CD4-positive, alpha-beta T cell treated with Interleukin-2 at 100 ng/mL for 4 hours (primary cell): ENCODE data around the gene SLC24A3.

Experiments
- DNase-seq: peaks from one replicate; pipeline ENCODE4 v3.0.0-alpha.2; 2020; ENCODE audit warnings: low spot score

The SLC24A3 gene

DNA sequence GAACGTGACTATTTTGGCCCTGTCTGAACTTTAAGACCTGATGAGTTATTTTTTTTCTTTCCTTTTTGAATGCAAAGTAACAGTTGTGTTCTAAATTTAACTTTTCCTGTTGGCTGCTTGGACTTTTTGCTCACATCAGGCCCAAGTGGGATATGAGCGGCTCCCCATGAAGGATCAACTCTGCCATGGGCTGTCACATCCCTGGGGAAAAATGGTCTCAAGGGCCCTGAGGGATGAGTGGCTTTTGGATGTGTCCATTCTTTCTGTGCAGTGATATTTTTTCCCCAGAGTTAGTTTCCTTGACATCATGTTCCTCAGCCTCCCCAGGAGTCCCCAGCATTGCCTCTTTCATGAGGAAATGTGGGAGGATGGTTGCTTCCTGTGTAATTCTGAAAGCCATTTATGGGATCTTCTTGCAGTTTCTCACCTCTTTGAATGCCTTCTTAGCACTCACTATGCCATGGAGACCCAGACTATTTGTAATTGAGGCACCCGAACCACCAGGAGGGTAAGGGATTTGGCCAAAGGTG lies 92.5 kb downstream of the SLC24A3 start:
- DNase-seq = no peak

DNA sequence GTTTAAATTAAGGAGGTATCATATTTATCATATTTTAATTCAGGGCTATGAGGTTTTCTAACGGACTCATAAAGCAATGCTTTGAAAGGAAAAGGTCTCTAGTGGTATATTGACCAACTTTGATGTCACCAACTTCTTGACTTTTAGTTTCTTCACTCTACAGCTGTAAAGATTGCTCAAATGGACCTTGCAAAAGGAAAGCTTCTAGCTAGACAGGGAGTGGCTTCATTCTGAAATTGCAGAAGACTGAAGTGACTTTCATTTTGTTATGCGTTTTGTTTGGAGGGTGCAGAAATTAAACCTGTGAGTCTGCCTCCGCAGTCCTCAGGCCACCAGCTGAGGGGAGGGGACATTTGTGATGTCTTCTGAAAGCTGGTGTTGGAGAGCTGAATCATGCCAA lies 95.7 kb downstream of the SLC24A3 start:
- DNase-seq = no peak

DNA sequence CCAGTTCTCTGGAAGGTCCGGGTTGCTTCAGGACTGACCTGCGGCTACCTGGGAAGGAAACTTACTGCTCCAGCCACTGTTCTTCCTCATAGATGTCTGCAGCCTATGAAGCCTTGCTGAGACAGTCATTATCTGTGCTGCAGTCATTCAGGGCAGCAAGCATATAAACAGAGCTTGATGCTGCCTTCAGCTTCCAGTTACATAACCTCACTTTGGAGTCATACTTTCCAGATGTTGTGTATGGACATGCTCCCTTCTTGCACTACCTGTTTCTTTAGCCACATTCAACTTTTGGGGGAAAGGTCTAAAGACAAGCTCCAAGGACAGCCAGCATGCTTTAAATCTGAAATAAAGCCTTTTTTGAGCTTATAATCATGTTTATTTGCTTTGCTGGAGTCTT lies 98.1 kb downstream of the SLC24A3 start:
- DNase-seq = no peak

DNA sequence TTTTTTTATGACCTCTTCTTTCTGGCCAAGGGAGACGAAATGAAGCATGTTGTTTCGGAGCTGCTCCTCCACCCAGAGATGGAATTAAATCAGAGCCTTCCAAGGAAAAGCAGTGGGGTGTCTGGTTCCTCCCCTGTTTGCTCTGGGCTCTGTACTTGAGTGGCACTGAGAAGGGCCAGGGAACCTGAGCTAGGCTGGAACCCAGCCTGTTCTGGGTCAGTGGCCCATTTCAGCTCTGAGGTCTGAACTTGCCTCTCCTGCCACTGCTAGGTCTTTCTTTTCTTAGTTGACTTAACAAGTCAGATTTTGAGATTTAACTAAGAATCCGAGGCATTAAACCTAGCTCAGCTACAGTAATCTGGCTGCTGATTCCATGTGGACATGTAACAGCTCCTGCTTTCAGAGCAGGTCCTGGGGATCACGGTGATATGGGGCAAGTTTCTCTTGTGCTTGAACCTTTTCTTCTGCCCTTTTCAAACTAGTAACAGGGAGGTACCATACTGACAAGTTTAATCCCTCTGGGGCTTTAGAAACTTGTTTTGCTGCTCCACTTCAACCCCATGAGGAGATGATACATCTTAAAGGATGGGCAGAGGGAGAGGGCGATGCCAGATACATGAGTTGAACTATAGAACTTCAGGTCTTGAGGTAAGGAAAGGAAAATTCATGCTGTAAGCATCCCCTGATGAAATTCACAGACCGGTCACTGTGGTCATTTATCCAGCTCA lies 101.1 kb downstream of the SLC24A3 start:
- DNase-seq = no peak

DNA sequence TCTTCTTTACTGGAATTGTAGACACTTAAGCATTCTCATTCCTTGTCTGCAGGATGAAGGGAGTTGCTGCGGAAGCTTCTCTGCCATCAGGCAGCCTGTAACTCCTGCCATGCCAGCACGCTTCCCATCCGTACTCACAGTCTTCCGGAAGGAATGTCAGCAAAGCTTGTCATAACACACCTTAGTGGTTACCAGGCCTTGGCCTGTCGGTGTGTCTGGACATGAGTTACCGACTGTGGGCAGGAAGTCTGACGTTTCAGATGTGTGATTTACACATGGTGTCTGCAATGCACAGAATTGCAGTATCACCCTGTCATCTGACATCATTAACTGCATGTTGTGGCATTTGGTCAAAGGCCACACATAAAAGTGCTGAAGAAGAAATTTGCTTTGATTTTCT lies 102.2 kb downstream of the SLC24A3 start:
- DNase-seq = no peak

DNA sequence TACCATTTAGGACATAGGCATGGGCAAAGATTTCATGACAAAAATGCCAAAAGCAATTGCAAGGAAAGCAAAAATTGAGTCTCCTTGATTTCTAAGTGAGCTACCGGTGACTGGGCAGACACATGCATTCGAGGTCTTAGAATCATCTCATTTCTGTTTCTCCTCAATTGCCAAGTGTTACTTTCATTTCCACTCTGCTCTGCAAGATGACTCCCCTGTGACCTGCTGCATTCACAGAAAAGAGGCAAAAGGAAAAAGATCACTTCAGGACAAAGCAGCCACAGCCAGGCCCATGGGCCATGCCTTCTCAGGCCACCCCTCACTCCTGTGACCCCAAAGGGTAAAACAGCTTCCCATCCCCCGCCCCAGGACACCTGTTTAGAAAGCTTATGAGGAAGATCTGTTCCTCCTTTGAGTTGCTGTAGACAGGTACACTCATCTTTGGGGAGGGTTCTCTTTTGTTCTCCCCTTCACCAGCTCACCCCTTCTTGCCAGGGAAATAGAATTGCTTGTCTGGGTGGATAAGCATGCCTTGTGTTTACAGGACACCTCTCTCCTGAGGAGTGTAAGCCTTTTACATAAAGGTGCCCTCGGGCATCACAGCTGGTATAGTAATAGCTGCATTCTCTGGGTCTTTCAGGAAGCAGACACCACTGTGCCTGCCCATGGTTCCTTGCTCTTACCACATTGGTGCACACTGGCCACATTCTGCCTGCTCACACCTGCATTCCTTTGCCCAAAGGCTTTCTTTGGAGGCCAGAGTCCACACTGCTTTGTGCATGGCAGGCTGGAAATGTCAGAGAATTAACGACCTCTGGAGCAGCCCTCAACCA lies 105.0 kb downstream of the SLC24A3 start:
- no peak for DNase-seq

DNA sequence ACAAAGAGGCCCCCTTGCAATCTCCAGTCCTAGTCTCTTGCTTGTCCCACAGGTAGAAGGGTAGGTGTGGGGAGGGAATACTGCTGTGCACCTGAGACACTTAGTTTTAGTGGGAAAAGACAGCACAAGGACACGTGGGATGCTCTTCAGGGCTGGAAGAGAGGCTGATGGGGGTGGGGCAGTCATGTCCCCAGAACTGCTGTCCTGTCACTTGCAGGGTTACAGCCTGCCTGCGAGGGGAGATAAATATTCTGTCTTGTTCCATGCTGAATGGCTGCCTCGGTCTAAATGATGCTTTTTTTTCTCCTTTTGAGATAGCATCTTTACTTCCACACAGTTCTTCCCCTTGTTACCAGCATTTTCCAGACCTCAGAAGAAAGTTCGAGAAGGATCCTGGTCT lies 106.2 kb downstream of the SLC24A3 start:
- DNase-seq = no peak

DNA sequence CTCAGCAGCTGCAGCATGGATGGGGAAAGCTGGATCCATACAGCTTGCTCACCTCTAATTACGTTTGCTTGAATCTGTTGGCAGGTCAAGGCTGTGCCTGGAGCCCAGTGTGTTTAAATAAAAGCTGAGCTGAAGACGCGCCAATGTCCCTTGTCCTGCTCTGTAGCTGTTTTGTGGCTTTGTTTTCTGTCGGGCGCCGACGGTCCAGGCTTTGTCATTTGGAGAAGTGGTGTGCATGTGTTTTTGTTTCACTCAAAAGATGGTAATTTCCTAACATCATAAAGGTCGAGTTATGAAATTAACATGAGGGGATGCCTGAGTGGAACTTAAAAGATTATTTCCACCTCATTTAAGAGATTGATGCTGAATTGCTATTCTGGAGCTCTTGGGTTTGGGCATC lies 107.6 kb downstream of the SLC24A3 start:
- DNase-seq = no peak

DNA sequence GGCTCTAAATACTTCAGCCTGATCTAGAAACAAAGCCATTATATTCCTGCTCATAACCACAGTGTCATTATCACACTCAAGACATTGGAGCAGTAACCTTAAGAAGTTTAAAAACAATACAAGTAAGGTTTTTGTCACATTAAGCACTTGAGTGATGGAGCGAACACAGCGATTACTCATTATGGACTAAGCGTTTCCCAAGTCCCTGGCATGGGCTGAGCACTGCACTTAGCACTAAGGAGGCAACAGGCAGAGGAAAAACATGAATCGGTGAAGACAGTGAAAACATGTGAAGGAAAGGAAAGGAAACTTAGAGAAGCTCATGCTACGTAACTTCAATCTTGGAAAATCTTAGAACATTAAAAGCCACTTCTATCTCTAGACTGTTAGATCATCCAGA lies 108.7 kb downstream of the SLC24A3 start:
- no peak for DNase-seq

DNA sequence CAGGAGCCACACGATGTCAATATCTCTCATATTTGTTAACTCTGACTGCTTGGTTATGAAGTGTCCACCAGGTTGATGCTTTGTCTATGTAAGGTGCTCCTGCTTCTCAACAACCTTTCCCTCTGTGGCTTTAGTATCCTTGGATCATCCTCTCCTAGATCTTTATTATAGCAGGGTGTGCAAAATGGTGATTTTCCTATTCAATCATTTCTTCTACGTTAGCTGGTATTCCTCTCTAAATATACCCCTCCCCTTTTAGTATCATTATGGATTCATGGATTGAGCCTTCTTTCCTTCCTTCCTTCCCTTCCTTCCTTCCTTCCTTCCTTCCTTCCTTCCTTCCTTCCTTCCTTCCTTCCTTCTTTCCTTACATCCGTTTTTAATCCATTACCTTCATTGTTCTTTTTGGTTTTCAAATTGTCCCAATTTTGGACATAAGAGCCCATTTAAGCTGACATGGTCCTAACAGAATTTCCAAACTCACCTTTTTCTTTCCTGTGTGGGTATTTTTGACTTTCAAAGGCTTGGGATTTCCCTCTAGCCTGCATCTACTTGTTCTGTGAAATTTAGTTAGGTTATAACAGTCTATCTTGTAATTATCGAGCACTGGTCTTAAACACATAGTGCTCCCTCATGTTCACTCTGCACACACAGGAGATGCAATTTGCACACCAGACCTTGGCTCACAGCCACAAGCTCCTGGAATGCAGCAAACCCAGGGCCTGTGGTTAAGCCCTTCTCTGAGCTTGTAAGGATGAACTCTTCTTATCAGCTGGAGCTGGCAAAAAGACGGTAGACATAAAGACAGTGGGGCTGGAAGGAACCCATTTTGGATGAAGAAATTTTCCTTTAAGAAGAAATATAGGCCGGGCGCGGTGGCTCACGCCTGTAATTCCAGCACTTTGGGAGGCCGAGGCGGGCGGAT lies 109.9 kb downstream of the SLC24A3 start:
- DNase-seq = no peak

DNA sequence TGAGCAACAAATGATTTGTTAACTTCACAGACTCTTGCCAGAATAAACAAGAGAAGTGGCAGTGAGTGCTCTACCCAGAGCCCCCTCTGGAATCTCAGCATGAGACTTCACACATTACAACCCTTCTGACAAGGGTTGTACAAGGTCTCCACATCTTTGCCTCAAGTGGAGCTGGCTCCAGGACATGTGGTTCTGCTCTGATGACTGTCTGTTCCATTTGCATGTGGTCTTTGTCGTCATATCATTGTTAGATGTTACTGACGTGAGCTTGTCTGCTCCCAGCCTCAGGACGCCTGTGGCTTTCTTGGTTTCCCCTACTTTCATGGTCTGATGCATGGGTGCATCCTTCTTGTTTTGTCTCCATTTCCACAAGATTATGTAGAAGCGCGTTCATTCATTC lies 115.0 kb downstream of the SLC24A3 start:
- no peak for DNase-seq

DNA sequence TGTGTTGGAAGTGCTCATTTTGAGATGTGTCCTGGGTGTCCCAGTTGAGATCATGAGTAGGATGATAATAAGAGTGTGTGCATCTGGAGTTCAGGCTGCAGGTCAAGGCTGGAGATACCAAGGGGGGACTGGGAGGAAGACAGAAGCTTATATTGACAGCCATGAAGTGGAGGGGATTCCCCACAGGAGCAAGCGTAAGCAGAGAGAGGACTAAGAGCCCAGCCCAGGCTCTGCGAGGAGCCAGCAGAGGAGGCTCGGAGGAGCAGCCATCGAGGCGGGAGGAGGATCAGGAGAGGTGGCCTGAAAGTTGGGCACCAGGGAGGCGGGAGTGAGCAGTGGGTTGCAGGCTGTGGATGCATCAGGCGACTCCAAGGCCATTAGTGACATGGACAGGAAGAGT lies 116.2 kb downstream of the SLC24A3 start:
- DNase-seq = no peak

DNA sequence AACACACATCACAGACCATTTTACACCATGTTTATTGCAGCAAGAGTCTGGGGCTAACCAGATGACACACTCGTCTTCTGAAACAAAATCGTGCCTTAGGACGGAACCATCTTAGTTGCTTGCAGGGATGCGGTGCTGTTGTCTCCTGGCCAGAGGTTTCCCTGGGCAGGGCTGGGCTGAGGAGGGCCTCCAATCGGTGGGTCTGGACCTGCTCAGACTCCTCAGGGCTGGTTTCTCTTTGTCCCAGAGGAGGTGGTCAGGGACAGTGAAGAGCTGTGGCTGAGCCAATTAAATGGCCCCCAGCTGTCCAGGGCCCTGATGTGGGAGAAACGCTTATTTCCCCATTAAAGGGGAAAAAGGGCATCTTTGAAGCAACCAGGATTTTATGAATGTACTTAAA lies 117.6 kb downstream of the SLC24A3 start:
- DNase-seq = no peak

DNA sequence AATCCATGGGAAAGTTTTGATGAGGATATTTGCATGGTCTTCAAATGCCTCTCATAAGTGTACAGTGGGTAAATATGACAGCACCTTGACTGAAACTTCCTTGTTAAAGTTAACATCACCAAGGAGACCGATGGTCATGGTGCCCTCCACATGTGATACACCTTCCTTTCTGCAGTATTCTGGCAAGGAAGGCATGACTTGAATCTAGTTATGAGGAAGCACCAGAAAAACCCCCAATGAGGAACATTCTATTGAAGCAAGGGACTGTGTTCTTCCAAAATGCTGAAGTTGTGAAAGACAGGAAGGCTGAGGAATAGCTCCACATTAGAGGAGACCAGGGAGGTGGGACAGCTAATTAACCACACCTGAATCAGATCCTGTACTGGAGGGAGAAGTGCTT lies 118.3 kb downstream of the SLC24A3 start:
- DNase-seq = no peak

DNA sequence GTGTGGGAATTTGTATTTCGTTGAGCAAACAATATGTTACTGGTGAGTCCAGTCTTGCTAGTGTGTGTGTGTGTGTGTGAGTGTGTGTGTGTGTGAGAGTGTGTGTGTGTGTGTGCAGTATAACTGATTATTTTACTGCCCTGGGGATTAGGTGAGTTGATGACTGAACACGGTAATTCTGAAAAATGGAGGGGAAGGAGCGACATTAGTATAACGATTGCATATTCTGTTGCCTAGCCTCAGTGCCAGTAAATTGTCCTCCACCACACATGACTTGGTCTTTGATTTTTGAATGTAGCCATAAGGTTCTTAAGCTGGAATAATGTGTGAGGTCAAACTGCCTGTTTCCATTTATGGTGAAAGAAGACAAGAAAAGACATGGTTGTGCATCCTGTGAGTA lies 121.1 kb downstream of the SLC24A3 start:
- DNase-seq = no peak

DNA sequence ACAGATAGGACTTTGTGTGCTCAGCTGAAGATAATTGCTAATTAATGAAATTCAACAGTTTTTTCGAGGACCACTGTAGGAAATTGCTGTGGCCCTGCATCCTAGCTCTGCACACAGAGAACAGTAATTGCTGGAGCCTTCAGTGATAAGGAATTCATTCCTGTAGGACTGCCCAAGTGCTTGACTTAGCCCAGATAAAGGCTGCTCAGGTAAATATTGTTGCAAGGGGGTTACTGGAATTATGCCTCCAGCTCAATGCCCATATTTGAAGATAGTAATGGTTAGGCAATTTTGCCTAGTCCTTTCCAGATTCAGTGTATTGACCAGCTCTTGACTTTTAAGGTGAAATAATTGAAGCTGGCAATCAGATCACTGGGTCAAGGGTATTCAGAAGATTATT lies 122.9 kb downstream of the SLC24A3 start:
- no peak for DNase-seq

DNA sequence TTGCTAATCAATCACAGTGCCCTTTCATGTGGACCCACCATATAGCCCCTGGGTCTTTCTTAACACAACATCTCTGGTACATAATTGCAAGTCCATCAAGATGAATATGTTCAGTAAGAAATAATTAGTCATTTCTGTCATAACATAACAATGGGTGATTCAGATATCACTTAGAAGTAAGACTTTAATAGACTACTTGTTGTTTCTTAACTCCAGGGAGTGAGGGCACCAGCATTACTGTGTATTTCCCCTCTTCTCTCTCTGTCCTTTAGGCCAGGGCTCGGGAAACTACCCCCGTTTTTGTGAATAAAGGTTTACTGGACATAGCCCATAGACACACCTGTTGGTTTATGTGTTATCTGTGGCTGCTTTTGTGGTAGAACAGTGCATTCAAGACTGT lies 123.5 kb downstream of the SLC24A3 start:
- DNase-seq = no peak

DNA sequence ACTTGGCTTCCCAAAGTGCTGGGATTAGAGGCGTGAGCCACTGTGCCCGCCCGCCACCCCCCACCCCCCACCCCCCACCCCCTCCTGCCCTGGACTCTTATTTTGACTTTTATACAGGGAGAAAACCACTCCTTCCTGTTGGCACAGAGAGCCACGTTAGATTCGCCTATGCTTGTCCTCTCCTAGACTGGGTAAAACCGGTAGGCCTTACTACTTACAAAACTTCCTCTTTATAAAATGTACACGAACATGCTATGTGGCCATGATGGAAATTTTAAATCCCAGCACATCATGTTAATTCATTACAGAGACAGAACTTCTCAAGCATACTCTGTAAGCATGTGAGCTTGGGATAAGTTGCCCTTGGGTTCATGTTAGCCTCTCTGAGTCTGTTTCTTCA lies 124.2 kb downstream of the SLC24A3 start:
- DNase-seq = no peak

DNA sequence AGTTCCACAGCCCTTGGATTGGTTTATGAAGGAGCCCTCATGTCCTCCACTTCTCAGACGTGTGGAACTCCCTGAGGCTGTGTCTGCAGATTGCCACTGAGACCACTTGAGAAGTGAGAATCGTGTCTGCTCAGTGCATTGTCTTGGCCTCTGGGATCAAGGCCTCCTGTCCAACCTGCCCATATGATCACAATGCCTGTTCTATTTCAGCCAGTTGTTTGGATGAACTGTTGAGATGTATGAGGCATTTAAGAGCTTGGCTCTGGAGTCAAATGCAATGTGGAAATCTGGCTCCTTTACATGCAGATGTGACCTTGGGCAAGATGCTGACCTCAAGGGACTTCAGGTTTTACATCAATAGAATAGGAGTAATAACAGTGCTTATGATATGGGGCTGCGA lies 125.9 kb downstream of the SLC24A3 start:
- DNase-seq = no peak

DNA sequence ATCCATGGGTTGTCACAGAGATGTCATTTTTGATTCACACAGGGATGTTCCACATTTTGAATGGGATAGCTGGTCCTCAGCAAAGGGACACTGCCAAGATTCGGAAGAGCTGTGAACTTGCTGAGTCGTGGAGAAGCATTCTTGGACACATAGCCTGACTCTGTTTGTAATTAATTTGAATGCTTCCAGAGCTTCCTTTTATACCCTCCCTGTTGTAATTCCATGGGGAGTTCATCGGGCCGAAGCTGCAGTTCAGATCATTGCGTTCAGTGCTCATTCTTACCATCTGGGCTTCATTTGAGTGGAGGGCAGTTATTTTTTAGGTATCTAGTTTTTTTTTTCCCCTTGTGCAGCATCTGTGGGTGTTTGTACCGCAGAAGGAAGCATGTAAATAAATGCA lies 126.5 kb downstream of the SLC24A3 start:
- no peak for DNase-seq

DNA sequence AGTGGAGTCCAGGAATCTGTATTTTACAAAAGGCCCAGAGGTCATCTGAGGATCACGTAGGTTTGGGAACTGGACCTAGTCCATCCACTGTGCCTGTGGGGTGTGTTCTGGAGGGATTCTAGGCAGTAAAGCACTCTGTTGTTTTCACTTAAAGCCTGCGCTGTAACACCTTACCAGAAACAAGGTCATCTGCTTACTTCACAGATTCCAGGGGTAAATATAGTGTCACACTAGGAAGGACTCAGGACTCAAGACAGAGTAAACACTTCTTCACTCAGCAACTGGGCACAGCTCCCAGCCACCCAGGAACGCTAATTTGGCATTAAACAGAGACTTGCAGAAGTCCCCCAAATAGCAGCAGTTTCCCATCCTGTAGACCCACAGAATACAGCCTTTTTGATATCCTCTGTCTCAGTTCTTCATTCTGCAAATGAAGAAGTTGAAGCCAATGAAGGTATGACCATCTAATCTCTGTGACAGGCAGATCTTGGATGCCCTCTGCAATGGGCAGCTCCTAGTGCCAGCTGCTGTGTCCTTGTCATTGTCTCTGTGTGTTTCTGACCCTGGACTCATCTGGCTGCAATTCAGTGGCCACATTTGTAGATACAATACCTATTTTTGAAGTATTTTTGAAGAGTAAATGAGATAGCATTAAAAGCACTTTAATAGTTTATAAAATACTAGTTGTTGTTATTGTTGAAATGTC lies 129.1 kb downstream of the SLC24A3 start:
- DNase-seq = no peak

DNA sequence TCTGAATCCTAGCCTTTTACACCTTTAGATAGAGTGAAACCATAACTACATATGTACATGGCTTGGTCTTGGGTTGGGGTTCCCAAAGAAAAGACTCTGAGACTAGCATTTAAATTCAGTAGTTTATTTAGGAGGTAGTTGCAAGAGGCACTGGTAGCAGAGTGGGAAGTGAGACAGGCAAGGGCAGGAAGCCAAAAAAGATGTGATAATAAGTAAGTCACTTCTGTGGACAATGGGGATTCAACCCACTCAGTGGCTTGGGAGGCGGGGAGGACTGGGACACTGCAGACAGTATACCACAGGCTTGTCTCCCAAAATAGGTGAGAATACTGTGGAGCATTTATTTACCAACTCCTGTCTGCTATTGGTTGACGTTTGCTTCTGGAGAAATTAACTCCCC lies 131.9 kb downstream of the SLC24A3 start:
- no peak for DNase-seq
